NOMO-1 treated with DMSO at 0.1 percent for 48 hours (cell line): ENCODE results near the gene CRABP1.
A peak's percentile ranks its signal among the peaks of the same experiment; 100 is the strongest.
"Not testable (repeated sequence)": the region's sequence is repeated elsewhere in the genome, so short reads cannot be mapped to it uniquely, and the experiment has no call there.

ENCODE experiments used
- DNase-seq: peaks from one replicate; lab custom pipeline; 2025; ENCODE audit not compliant: unreplicated experiment; lab: John Stamatoyannopoulos, UW

CRABP1 gene

GRCh38 chr15:78369161-78369560 lies 29.0 kb downstream of the CRABP1 start:
- no peak for DNase-seq

- no peak for DNase-seq
Measured at GRCh38 chr15:78370013-78370412, 29.9 kb downstream of the CRABP1 start.

GRCh38 chr15:78372880-78373279 lies 32.7 kb downstream of the CRABP1 start:
- DNase-seq: no peak

GRCh38 chr15:78374436-78375393 lies 34.6 kb downstream of the CRABP1 start:
- DNase-seq: peak; percentile 82

GRCh38 chr15:78380143-78380542 lies 40.0 kb downstream of the CRABP1 start:
- DNase-seq: not testable (repeated sequence)

GRCh38 chr15:78382114-78382880 lies 42.1 kb downstream of the CRABP1 start:
- no peak for DNase-seq

GRCh38 chr15:78384651-78385050 lies 44.5 kb downstream of the CRABP1 start:
- DNase-seq: no peak

GRCh38 chr15:78387246-78388037 lies 47.3 kb downstream of the CRABP1 start:
- no peak for DNase-seq

GRCh38 chr15:78388865-78389264 lies 48.7 kb downstream of the CRABP1 start:
- no peak for DNase-seq

GRCh38 chr15:78389322-78389721 lies 49.2 kb downstream of the CRABP1 start:
- DNase-seq: no peak

GRCh38 chr15:78389738-78390137 lies 49.6 kb downstream of the CRABP1 start:
- DNase-seq: no peak

- no peak for DNase-seq
Measured at GRCh38 chr15:78390242-78390641, 50.1 kb downstream of the CRABP1 start.

- DNase-seq: no peak
Measured at GRCh38 chr15:78390826-78391225, 50.7 kb downstream of the CRABP1 start.

GRCh38 chr15:78391781-78392180 lies 51.6 kb downstream of the CRABP1 start:
- DNase-seq: no peak

GRCh38 chr15:78392430-78392829 lies 52.3 kb downstream of the CRABP1 start:
- no peak for DNase-seq

GRCh38 chr15:78393137-78393536 lies 53.0 kb downstream of the CRABP1 start:
- DNase-seq: no peak

- DNase-seq: no peak
Measured at GRCh38 chr15:78394026-78394425, 53.9 kb downstream of the CRABP1 start.

GRCh38 chr15:78394981-78395616 lies 54.9 kb downstream of the CRABP1 start:
- DNase-seq: no peak

- no peak for DNase-seq
Measured at GRCh38 chr15:78396186-78396814, 56.1 kb downstream of the CRABP1 start.

- no peak for DNase-seq
Measured at GRCh38 chr15:78396976-78397375, 56.8 kb downstream of the CRABP1 start.
